HFFc6 (cell line): ENCODE results near the gene KCNH4. TPM values are rescaled to one million over a fixed set of nuclear protein-coding genes. Genes with fewer than 3 reads are reported as not detected.

Experiments
- DNase-seq: peaks from one replicate; pipeline ENCODE4 v3.0.0-alpha.2; 2018
- H3K27ac Mint-ChIP-seq: 2 replicates; pipeline ENCODE4 v1.8.0; 2020; ENCODE audit warnings: mild to moderate bottlenecking, mixed read lengths
- H3K27me3 Mint-ChIP-seq: 2 replicates; pipeline ENCODE4 v1.8.0; 2021; ENCODE audit warnings: mild to moderate bottlenecking, moderate library complexity, mixed read lengths; ENCODE audit not compliant: insufficient read depth
- H3K36me3 Mint-ChIP-seq: 2 replicates; pipeline ENCODE4 v1.8.0; 2021; ENCODE audit warnings: low read depth, mixed read lengths
- H3K4me1 Mint-ChIP-seq: 2 replicates; pipeline ENCODE4 v1.8.0; 2020; ENCODE audit warnings: low read depth, mixed read lengths
- H3K4me3 Mint-ChIP-seq: 2 replicates; pipeline ENCODE4 v1.8.0; 2020; ENCODE audit warnings: mild to moderate bottlenecking, moderate library complexity, mixed read lengths
- H3K9me3 Mint-ChIP-seq: 2 replicates; pipeline ENCODE4 v1.8.0; 2020; ENCODE audit warnings: mild to moderate bottlenecking, mixed read lengths
- CTCF ChIP-seq: fragments of 200-600 bp; sonication (generic); IDR thresholded peaks from 2 replicates; pipeline ENCODE4 v1.5.0; 2021; ENCODE audit warnings: antibody characterized with exemption, mild to moderate bottlenecking
- total RNA-seq, 6 experiments: library from RNA; stranded (reverse); fragmentation: NEBNext Ultra II Directional; extraction: Animal tissue kit (Norgen Biotek cat#: 25700); gene quantifications; 2 replicates in 1 of 6; 3 replicates in 5 of 6; pipeline ENCODE4 v1.2.3, GENCODE V29; 2021

The KCNH4 gene
- total RNA-seq, 6 experiments from 2014 or later: not detected

GRCh38 chr17:42183741-42184711 lies 3.1 kb upstream of the KCNH4 start:
- H3K36me3 Mint-ChIP-seq: no peaks in the 10 kb centered on the region
- H3K4me1 Mint-ChIP-seq: peaks cover 24% of the 10 kb centered on the region
- H3K27me3 Mint-ChIP-seq: peaks cover 12% of the 10 kb centered on the region
- DNase-seq: peak; percentile 38
- H3K9me3 Mint-ChIP-seq: no peaks in the 10 kb centered on the region
- TF ChIP-seq CTCF: peak; percentile 92
- H3K27ac Mint-ChIP-seq: peak overlapping the region; percentile 43; the same call in 1 of the 2 replicates
- peak overlapping the region; percentile 80 for H3K4me3 Mint-ChIP-seq

- Mint-ChIP-seq H3K27me3 (peaks cover 18% of the 10 kb centered on the region), H3K27ac (peak overlapping the region; percentile 43; the same call in 1 of the 2 replicates), H3K4me3 (peak overlapping the region; percentile 80), H3K4me1 (peaks cover 24% of the 10 kb centered on the region), H3K9me3 (no peaks in the 10 kb centered on the region), H3K36me3 (no peaks in the 10 kb centered on the region)
- no peak for TF ChIP-seq CTCF
- peak; percentile 30 for DNase-seq
Measured at GRCh38 chr17:42182927-42183734, 2.2 kb upstream of the KCNH4 start.

GRCh38 chr17:42181851-42182207 lies 887 bp upstream of the KCNH4 start:
- peaks cover 19% of the 10 kb centered on the region for H3K27me3 Mint-ChIP-seq
- H3K4me3 Mint-ChIP-seq: no peak overlapping the region
- no peak overlapping the region for H3K27ac Mint-ChIP-seq
- peaks cover 24% of the 10 kb centered on the region for H3K4me1 Mint-ChIP-seq
- DNase-seq: no peak
- no peaks in the 10 kb centered on the region for H3K9me3 Mint-ChIP-seq
- H3K36me3 Mint-ChIP-seq: no peaks in the 10 kb centered on the region
- TF ChIP-seq CTCF: no peak

- Mint-ChIP-seq H3K27me3 (peaks cover 19% of the 10 kb centered on the region), H3K36me3 (no peaks in the 10 kb centered on the region), H3K9me3 (no peaks in the 10 kb centered on the region), H3K4me1 (peaks cover 24% of the 10 kb centered on the region), H3K27ac (no peak overlapping the region), H3K4me3 (no peak overlapping the region)
- DNase-seq: no peak
- TF ChIP-seq CTCF: no peak
Measured at GRCh38 chr17:42180411-42180921, 476 bp downstream of the KCNH4 start.

GRCh38 chr17:42179911-42180410 lies 981 bp downstream of the KCNH4 start:
- no peak overlapping the region for H3K27ac Mint-ChIP-seq
- TF ChIP-seq CTCF: no peak
- H3K36me3 Mint-ChIP-seq: no peaks in the 10 kb centered on the region
- no peak overlapping the region for H3K4me3 Mint-ChIP-seq
- no peaks in the 10 kb centered on the region for H3K9me3 Mint-ChIP-seq
- H3K27me3 Mint-ChIP-seq: peaks cover 20% of the 10 kb centered on the region
- DNase-seq: no peak
- peaks cover 22% of the 10 kb centered on the region for H3K4me1 Mint-ChIP-seq
